Ovary (tissue), 3 donors: ENCODE measurements around the gene BRMS1.

Experiments used
- CTCF ChIP-seq, 3 donors: fragments of 450-650 bp in 2 of 3; fragments of 200-600 bp in 1 of 3; IDR thresholded peaks; one replicate each; pipeline versions ENCODE4 v1.5.1 to v1.8.0; 2016 to 2022; ENCODE audit warnings: antibody characterized with exemption in 3 of 3, mild to moderate bottlenecking in 1 of 3
- EP300 ChIP-seq: sonication (generic); formaldehyde crosslinking; IDR thresholded peaks from one replicate; pipeline ENCODE4 v1.6.1; 2017; ENCODE audit warnings: antibody characterized with exemption
- POLR2A ChIP-seq: fragments of 450-650 bp; IDR thresholded peaks from one replicate; pipeline ENCODE4 v1.6.1; 2017; ENCODE audit warnings: antibody characterized with exemption, mild to moderate bottlenecking, moderate library complexity
- donor health status: DM: no; HTN: no; CAD: no.

GRCh38 chr11:66314561-66315497, 30.1 kb downstream of the BRMS1 start:
- TF ChIP-seq CTCF (IDR thresholded peaks at IDR 0.05) = no peak
- no peak for TF ChIP-seq POLR2A
- TF ChIP-seq EP300 = no peak
